Natural killer cell treated with Interleukin-12 subunit alpha and Interleukin-12 subunit beta and Interleukin-15 and Interleukin-18, amount 100 ng/mL, for 72 hours (primary cell): ENCODE measurements around the gene MROH8. TPM values are rescaled to one million over a fixed set of nuclear protein-coding genes. Genes with fewer than 3 reads are reported as not detected.

ENCODE experiments used
- ATAC-seq, 2 donors: fragments of 150-1000 bp; cut with Tn5 transposase in 1 of 2; sonication (Bioruptor Pico), chemical (Tn5 transposase) in 1 of 2; 2 replicates each; pipeline ENCODE4 v1.10.0; 2021
- DNase-seq: peaks from one replicate; pipeline ENCODE4 v3.0.0; 2022; ENCODE audit warnings: low spot score
- H3K27ac Mint-ChIP-seq, 2 donors: 1 replicate in 1 of 2; 2 replicates in 1 of 2; pipeline ENCODE4 v1.8.0; 2022; ENCODE audit warnings: mixed read lengths in 2 of 2, mild to moderate bottlenecking in 1 of 2, moderate library complexity in 1 of 2
- H3K27me3 Mint-ChIP-seq, 2 donors: 1 replicate in 1 of 2; 2 replicates in 1 of 2; pipeline ENCODE4 v1.8.0; 2022; ENCODE audit warnings: mixed read lengths in 2 of 2
- H3K36me3 Mint-ChIP-seq: one replicate; pipeline ENCODE4 v1.8.0; 2022; ENCODE audit warnings: mixed read lengths
- H3K4me1 Mint-ChIP-seq, 2 donors: 1 replicate in 1 of 2; 2 replicates in 1 of 2; pipeline ENCODE4 v1.8.0; 2022; ENCODE audit warnings: low read depth in 2 of 2, mixed read lengths in 2 of 2, mild to moderate bottlenecking in 1 of 2
- H3K4me3 Mint-ChIP-seq: one replicate; pipeline ENCODE4 v1.8.0; 2022; ENCODE audit warnings: mixed read lengths
- H3K9me3 Mint-ChIP-seq: 2 replicates; pipeline ENCODE4 v1.8.0; 2022; ENCODE audit warnings: mixed read lengths
- total RNA-seq, 2 donors: library from RNA; stranded (reverse); gene quantifications; one replicate each; pipeline ENCODE4 v1.2.3, GENCODE V29; 2022

The MROH8 gene
- total RNA-seq, 2 donors from 2014 or later: 0.95 to 2.1 TPM

GRCh38 chr20:37192137-37192854 lies 12.9 kb upstream of the MROH8 start:
- H3K4me3 Mint-ChIP-seq: no peak overlapping the region

GRCh38 chr20:37190354-37191112 lies 11.2 kb upstream of the MROH8 start:
- H3K27me3 Mint-ChIP-seq: no peaks in the 10 kb centered on the region
- H3K27ac Mint-ChIP-seq: peak overlapping the region; percentile 20 to 47
- H3K4me1 Mint-ChIP-seq: peaks cover 64 to 68% of the 10 kb centered on the region in 2 donors

More at GRCh38 chr20:37192137-37192854, 12.9 kb upstream of the MROH8 start:
- Mint-ChIP-seq H3K9me3 (no peaks in the 10 kb centered on the region), H3K27me3 (no peaks in the 10 kb centered on the region), H3K27ac (no peak overlapping the region), H3K36me3 (peaks cover 32% of the 10 kb centered on the region), H3K4me1 (peaks cover 68 to 74% of the 10 kb centered on the region in 2 donors)
- DNase-seq (peak; percentile 74), ATAC-seq (peak; percentile 80)

DNA sequence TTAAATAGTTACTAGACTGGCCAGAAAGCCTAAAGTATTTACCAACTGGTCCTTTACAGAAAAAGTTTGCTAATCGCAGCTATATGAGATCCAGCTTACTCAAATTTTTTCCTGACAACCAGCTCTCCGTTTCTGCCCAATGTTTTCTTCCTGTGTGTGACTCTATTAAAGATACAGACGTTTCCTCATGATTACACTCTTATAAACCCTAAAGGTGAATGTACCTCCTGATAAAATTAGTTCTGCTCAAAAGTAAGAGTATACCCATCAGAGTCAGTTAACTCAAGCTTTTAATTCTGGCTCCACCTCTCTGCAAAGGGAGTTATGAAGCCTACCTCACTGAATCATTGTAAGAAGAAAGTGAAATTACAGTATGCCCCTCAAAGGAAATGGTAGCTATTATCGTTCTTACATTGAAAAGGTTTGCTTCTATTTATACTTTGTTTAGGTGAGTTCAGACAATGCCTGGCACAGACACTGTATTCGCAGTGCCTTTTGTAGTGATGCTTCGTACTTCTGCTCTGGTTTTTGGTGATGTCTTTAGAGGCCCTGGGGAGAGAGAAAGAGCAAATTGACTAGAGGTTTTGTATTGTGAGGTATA lies 10.2 kb upstream of the MROH8 start:
- Mint-ChIP-seq H3K4me3 (peak overlapping the region; percentile 38), H3K9me3 (no peaks in the 10 kb centered on the region), H3K4me1 (peaks cover 58 to 62% of the 10 kb centered on the region in 2 donors), H3K36me3 (peaks cover 37% of the 10 kb centered on the region), H3K27me3 (no peaks in the 10 kb centered on the region), H3K27ac (peak overlapping the region; percentile 5 to 20)
- DNase-seq: no peak
- ATAC-seq: no peak

More at GRCh38 chr20:37190354-37191112, 11.2 kb upstream of the MROH8 start:
- Mint-ChIP-seq H3K36me3 (peaks cover 33% of the 10 kb centered on the region), H3K9me3 (no peaks in the 10 kb centered on the region), H3K4me3 (no peak overlapping the region)
- DNase-seq: no peak
- ATAC-seq: peak in 1 of 2 donors; percentile 18

- ATAC-seq (no peak), DNase-seq (no peak)
- H3K4me3 Mint-ChIP-seq: no peak overlapping the region
- H3K9me3 Mint-ChIP-seq: no peaks in the 10 kb centered on the region
- peaks cover 60 to 62% of the 10 kb centered on the region in 2 donors for H3K4me1 Mint-ChIP-seq
- no peaks in the 10 kb centered on the region for H3K27me3 Mint-ChIP-seq
- no peak overlapping the region for H3K27ac Mint-ChIP-seq
- peaks cover 39% of the 10 kb centered on the region for H3K36me3 Mint-ChIP-seq
These were observed 9.4 kb upstream of the MROH8 start for GRCh38 chr20:37188787-37189186.

- no peaks in the 10 kb centered on the region for H3K9me3 Mint-ChIP-seq
- no peak overlapping the region for H3K27ac Mint-ChIP-seq
- no peak overlapping the region for H3K4me3 Mint-ChIP-seq
- peaks cover 58 to 65% of the 10 kb centered on the region in 2 donors for H3K4me1 Mint-ChIP-seq
- no peak for ATAC-seq
- no peak for DNase-seq
- H3K36me3 Mint-ChIP-seq: peaks cover 46% of the 10 kb centered on the region
- H3K27me3 Mint-ChIP-seq: no peaks in the 10 kb centered on the region
These were observed 6.3 kb upstream of the MROH8 start for GRCh38 chr20:37185686-37186085.

DNA sequence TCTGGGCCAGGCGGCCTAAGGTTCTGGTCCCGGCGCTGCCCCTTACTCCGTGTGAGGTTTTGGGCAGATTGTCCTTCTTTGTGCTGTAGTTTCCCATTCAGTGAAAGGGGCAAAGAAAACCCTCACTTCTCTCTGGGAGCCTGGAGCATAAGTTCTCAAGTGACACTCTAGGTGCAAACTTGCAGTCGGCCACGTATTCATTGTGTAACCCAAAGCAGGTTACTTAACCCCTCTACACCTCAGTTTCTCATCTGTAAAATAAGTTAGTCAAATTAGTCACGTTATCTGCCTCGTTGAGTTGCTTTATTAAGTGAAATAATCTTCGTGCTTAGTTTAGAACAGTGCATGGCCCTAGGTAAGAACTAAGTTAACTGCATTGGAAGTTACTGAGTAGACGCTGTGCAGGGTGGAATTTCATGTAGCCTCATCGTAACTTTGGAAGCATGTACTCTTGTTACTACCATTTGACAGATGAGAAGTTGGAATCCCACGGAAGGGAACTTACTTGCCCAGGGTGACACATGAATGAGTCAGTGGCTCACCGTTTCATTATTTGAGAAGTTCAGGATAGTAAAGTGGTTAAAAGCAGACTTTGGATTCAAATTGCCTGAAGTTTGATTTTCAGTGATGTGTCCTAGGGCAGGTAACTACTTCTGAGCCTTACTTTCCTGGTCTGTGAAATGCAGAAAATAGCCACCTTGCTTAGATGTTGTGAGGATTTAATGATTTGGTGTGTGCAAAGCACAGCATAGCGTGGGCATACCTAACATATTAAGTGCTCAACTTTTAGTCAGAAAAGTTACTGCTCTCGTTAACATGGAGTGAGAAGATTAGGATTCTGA lies 556 bp upstream of the MROH8 start:
- H3K4me1 Mint-ChIP-seq: peaks cover 38 to 46% of the 10 kb centered on the region in 2 donors

GRCh38 chr20:37172836-37173235 lies 6.5 kb downstream of the MROH8 start:
- H3K36me3 Mint-ChIP-seq: no peaks in the 10 kb centered on the region
- no peak overlapping the region for H3K4me3 Mint-ChIP-seq
- ATAC-seq (no peak), DNase-seq (no peak)
- no peak overlapping the region for H3K27ac Mint-ChIP-seq
- H3K4me1 Mint-ChIP-seq: no peaks in the 10 kb centered on the region
- H3K27me3 Mint-ChIP-seq: no peaks in the 10 kb centered on the region
- H3K9me3 Mint-ChIP-seq: no peaks in the 10 kb centered on the region

More for the DNA sequence above, 556 bp upstream of the MROH8 start:
- DNase-seq: no peak
- peak overlapping the region; percentile 96 to 99 for H3K27ac Mint-ChIP-seq
- ATAC-seq: no peak
- peaks cover 18% of the 10 kb centered on the region for H3K36me3 Mint-ChIP-seq
- H3K27me3 Mint-ChIP-seq: no peaks in the 10 kb centered on the region
- H3K4me3 Mint-ChIP-seq: peak overlapping the region; percentile 96
- no peaks in the 10 kb centered on the region for H3K9me3 Mint-ChIP-seq

DNA sequence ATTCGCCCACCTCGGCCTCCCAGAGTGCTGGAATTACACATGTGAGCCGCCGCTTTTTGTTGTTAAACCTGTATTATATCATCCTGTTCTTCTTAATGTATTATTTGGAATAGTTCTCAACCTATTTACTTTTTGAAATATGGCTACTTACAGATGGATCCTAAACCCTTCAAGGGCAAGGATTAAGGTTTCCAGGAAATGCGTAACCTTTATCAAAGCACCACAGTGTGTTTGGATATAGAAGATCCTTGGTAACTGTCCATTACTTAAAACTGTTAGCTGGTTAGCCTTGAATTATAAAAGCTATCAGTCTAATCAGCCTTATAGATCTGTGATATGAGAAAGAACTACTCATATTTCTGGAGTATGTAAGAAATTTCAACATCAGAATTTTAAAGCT lies 12.5 kb downstream of the MROH8 start:
- H3K4me3 Mint-ChIP-seq: no peak overlapping the region
- no peaks in the 10 kb centered on the region for H3K4me1 Mint-ChIP-seq
- no peaks in the 10 kb centered on the region for H3K27me3 Mint-ChIP-seq
- no peaks in the 10 kb centered on the region for H3K36me3 Mint-ChIP-seq
- no peak for ATAC-seq
- DNase-seq: no peak
- no peak overlapping the region for H3K27ac Mint-ChIP-seq
- no peaks in the 10 kb centered on the region for H3K9me3 Mint-ChIP-seq

DNA sequence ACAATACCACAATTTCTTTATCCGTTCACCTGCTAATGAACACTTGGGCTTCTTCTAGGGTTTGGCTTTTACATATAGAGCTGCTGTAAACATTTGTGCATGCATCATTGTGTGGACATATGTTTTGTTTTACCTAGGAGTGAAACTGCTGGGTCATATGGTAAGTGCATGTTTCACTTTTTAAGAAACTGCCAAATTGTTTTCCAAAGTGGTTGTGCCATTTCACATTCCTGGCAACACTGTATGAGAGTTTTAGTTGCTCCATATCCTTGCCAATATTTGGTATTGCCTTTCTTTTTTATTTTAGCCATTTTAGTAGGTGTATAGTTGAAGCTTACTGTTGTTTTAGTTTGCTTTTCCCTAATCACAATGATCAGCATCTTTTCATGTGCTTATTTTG lies 14.3 kb downstream of the MROH8 start:
- Mint-ChIP-seq H3K4me3 (no peak overlapping the region), H3K4me1 (no peaks in the 10 kb centered on the region), H3K27ac (no peak overlapping the region), H3K27me3 (no peaks in the 10 kb centered on the region), H3K9me3 (no peaks in the 10 kb centered on the region), H3K36me3 (no peaks in the 10 kb centered on the region)
- DNase-seq: no peak
- no peak for ATAC-seq

GRCh38 chr20:37163832-37164554 lies 15.4 kb downstream of the MROH8 start:
- Mint-ChIP-seq H3K4me1 (no peaks in the 10 kb centered on the region), H3K36me3 (no peaks in the 10 kb centered on the region), H3K4me3 (no peak overlapping the region), H3K27ac (no peak overlapping the region), H3K27me3 (no peaks in the 10 kb centered on the region), H3K9me3 (no peaks in the 10 kb centered on the region)
- ATAC-seq (no peak), DNase-seq (no peak)

DNA sequence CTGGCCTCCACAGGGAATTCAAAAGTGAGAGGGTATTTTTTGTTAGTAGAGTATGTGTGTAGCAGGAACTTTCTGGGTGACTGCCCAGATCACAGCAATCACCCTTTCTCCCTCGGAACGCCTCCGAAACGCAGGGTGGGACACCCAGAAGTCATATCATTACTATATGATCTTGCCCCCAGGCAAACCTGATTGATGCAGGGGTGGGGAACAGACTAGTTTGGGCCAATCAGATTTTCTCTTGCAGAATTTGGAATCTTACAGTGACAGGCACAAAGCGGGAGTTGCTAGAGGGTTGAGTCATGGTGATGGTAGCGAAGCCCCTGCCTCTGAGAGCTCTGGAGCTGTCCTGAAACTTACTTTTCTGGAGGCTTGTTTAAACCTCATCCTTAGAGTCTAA lies 16.7 kb downstream of the MROH8 start:
- no peak overlapping the region for H3K27ac Mint-ChIP-seq
- ATAC-seq (no peak), DNase-seq (no peak)
- no peaks in the 10 kb centered on the region for H3K27me3 Mint-ChIP-seq
- H3K4me1 Mint-ChIP-seq: no peaks in the 10 kb centered on the region
- H3K4me3 Mint-ChIP-seq: no peak overlapping the region
- H3K9me3 Mint-ChIP-seq: no peaks in the 10 kb centered on the region
- no peaks in the 10 kb centered on the region for H3K36me3 Mint-ChIP-seq

DNA sequence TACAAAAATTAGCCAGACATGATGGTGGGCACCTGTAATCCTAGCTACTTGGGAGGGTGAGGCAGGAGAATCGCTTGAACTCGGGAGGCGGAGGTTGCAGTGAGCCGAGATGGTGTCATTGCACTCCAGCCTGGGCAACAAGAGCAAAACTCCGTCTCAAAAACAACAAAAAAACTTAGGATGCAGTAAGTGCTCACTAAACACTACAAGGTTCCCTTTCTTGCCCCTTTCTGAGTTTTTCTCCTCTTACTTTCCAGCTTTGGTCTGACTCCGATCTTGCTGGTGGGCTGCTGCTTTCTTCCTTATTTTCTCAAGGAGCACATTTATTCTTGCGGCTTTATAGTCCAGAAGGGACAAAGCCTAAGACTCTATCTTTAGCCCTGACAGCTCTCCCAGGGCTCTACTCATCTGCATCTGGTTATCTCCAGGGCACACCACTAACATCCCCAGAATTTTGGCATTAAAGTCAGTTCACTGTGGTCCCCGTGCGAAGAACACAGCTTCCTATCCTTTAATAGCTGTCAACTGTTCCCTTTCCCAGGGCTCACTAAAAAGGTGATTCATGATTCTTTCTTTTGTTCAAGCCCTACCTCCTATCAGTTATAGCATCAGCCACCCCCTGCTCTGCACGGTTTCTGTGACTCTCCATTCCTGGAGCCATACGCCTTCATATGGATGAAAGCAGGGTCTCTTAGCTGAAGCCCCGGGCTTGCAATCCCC lies 17.4 kb downstream of the MROH8 start:
- H3K27ac Mint-ChIP-seq: no peak overlapping the region
- H3K4me1 Mint-ChIP-seq: no peaks in the 10 kb centered on the region
- DNase-seq: no peak
- H3K27me3 Mint-ChIP-seq: no peaks in the 10 kb centered on the region
- no peak for ATAC-seq
- no peaks in the 10 kb centered on the region for H3K9me3 Mint-ChIP-seq
- H3K36me3 Mint-ChIP-seq: no peaks in the 10 kb centered on the region
- H3K4me3 Mint-ChIP-seq: no peak overlapping the region
